HUES48 (cell line): ENCODE results near the gene IGHMBP2.
"Not testable (repeated sequence)": the region's sequence is repeated elsewhere in the genome, so short reads cannot be mapped to it uniquely, and the experiment has no call there.

Experiments
- H3K27ac ChIP-seq: one replicate; pipeline ENCODE4 v1.7.0; 2013; ENCODE audit warnings: low read depth, low read length, inconsistent platforms
- H3K27me3 ChIP-seq: 2 replicates; pipeline ENCODE4 v1.6.1; 2013; ENCODE audit warnings: mild to moderate bottlenecking, low read length; ENCODE audit not compliant: control insufficient read depth, insufficient read depth
- H3K36me3 ChIP-seq: 2 replicates; pipeline ENCODE4 v1.6.1; 2013; ENCODE audit warnings: low read length; ENCODE audit not compliant: control insufficient read depth, insufficient read depth
- H3K4me1 ChIP-seq: 2 replicates; pipeline ENCODE4 v1.6.1; 2013; ENCODE audit warnings: mild to moderate bottlenecking, low read length; ENCODE audit not compliant: control insufficient read depth, insufficient read depth
- H3K4me3 ChIP-seq: 2 replicates; pipeline ENCODE4 v1.5.1; 2013; ENCODE audit warnings: mild to moderate bottlenecking, low read depth, low read length
- H3K9ac ChIP-seq: 2 replicates; pipeline ENCODE4 v1.6.1; 2013; ENCODE audit warnings: mild to moderate bottlenecking, low read depth, low read length, moderate library complexity
- H3K9me3 ChIP-seq: 2 replicates; pipeline ENCODE4 v1.6.1; 2013; ENCODE audit warnings: low read length; ENCODE audit not compliant: control insufficient read depth, insufficient read depth

IGHMBP2 gene

GRCh38 chr11:68903288-68904247, at the start of gene IGHMBP2, which contains the start of gene MRPL21:
Gene IGHMBP2, plus strand, starts transcription at chr11:68903891. Its CDS starts 62 bp downstream, at chr11:68903953.
Gene MRPL21, minus strand, starts transcription at chr11:68903832. Its CDS starts 22 bp downstream, at chr11:68903810.
- H3K27me3 ChIP-seq, result no peaks in the 10 kb centered on the region
- H3K9ac ChIP-seq, result peak within 1 kb of the TSS; percentile 74
- H3K4me3 ChIP-seq, result peak within 1 kb of the TSS; percentile 82
- H3K27ac ChIP-seq, result peak within 1 kb of the TSS; percentile 78
- H3K36me3 ChIP-seq, result peaks cover 39% of the 10 kb centered on the region
- peaks cover 11% of the 10 kb centered on the region for H3K4me1 ChIP-seq
- H3K9me3 ChIP-seq, result no peaks in the 10 kb centered on the region

- Histone ChIP-seq H3K4me1 (no peaks in the 10 kb centered on the region; the same call in 1 of the 2 replicates), H3K9ac (no peak overlapping the region), H3K36me3 (no peaks in the 10 kb centered on the region), H3K9me3 (no peaks in the 10 kb centered on the region), H3K27me3 (peaks cover 20% of the 10 kb centered on the region), H3K4me3 (peak overlapping the region; percentile 77), H3K27ac (no peak overlapping the region)
Measured at GRCh38 chr11:68854273-68854958, 49.3 kb upstream of the IGHMBP2 start.

GRCh38 chr11:68855205-68855981, 48.3 kb upstream of the IGHMBP2 start:
- no peak overlapping the region for H3K9ac ChIP-seq
- no peaks in the 10 kb centered on the region for H3K36me3 ChIP-seq
- H3K27me3 ChIP-seq, result peaks cover 20% of the 10 kb centered on the region
- peak overlapping the region; percentile 5 for H3K27ac ChIP-seq
- no peaks in the 10 kb centered on the region; the same call in 1 of the 2 replicates for H3K4me1 ChIP-seq
- peak overlapping the region; percentile 77 for H3K4me3 ChIP-seq
- no peaks in the 10 kb centered on the region for H3K9me3 ChIP-seq

- not testable (repeated sequence) for H3K27ac ChIP-seq
Measured at GRCh38 chr11:68856425-68857030, 47.2 kb upstream of the IGHMBP2 start.

GRCh38 chr11:68857037-68857586, 46.6 kb upstream of the IGHMBP2 start:
- Histone ChIP-seq H3K9ac (no peak overlapping the region), H3K9me3 (no peaks in the 10 kb centered on the region), H3K36me3 (no peaks in the 10 kb centered on the region), H3K4me3 (no peak overlapping the region), H3K27ac (no peak overlapping the region), H3K4me1 (no peaks in the 10 kb centered on the region; the same call in 1 of the 2 replicates), H3K27me3 (peaks cover 20% of the 10 kb centered on the region)

More at GRCh38 chr11:68856425-68857030, 47.2 kb upstream of the IGHMBP2 start:
- not testable (repeated sequence) for H3K36me3 ChIP-seq, H3K9ac ChIP-seq, H3K4me3 ChIP-seq, H3K9me3 ChIP-seq, H3K4me1 ChIP-seq
- peaks cover 20% of the 10 kb centered on the region for H3K27me3 ChIP-seq

GRCh38 chr11:68859123-68859522, 44.6 kb upstream of the IGHMBP2 start:
- Histone ChIP-seq H3K4me1 (no peaks in the 10 kb centered on the region; the same call in 1 of the 2 replicates), H3K4me3 (no peak overlapping the region), H3K9ac (no peak overlapping the region), H3K27me3 (peaks cover 12% of the 10 kb centered on the region), H3K9me3 (no peaks in the 10 kb centered on the region), H3K27ac (no peak overlapping the region), H3K36me3 (no peaks in the 10 kb centered on the region)

- Histone ChIP-seq H3K27ac (no peak overlapping the region), H3K36me3 (no peaks in the 10 kb centered on the region), H3K9me3 (no peaks in the 10 kb centered on the region), H3K9ac (no peak overlapping the region), H3K27me3 (no peaks in the 10 kb centered on the region), H3K4me1 (no peaks in the 10 kb centered on the region), H3K4me3 (no peak overlapping the region)
Measured at GRCh38 chr11:68862421-68862820, 41.3 kb upstream of the IGHMBP2 start.

GRCh38 chr11:68863553-68864265, 40.0 kb upstream of the IGHMBP2 start:
- Histone ChIP-seq H3K36me3 (no peaks in the 10 kb centered on the region), H3K27ac (no peak overlapping the region), H3K9me3 (no peaks in the 10 kb centered on the region), H3K4me1 (peaks cover 8% of the 10 kb centered on the region), H3K9ac (no peak overlapping the region), H3K27me3 (no peaks in the 10 kb centered on the region), H3K4me3 (no peak overlapping the region)

GRCh38 chr11:68865241-68865640, 38.5 kb upstream of the IGHMBP2 start:
- no peak overlapping the region for H3K9ac ChIP-seq
- no peak overlapping the region for H3K27ac ChIP-seq
- H3K36me3 ChIP-seq, result no peaks in the 10 kb centered on the region
- H3K9me3 ChIP-seq, result no peaks in the 10 kb centered on the region
- H3K27me3 ChIP-seq, result no peaks in the 10 kb centered on the region
- H3K4me3 ChIP-seq, result no peak overlapping the region
- peaks cover 21% of the 10 kb centered on the region for H3K4me1 ChIP-seq
